ENCODE data around the gene KIF13A. TPM values are rescaled to one million over a fixed set of nuclear protein-coding genes. Genes with fewer than 3 reads are reported as not detected.

The KIF13A gene
- total RNA-seq, 4 donors from 2014 or later, result 32.1 to 58.2 (median 56.5) TPM

DNA sequence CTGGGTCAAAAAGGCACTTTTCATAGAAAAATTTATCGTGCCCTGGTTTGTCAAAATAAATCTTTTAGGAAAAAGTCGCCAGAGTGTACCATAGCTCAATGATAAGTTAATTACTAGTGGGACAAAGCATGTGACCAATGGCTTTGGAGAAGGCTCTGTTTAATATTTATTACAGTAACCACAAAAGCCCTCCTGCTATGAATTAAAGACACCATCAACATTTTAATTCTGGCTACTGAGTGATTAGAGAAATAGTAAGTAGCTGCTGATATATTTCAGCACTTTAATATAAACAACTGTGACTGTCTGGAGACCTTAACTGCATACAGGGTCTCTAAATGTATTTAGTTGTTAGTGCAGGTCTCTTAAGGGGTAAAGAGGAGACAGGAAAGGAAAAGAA lies 38.3 kb downstream of the KIF13A start:
- TF ChIP-seq, protein P1, sequence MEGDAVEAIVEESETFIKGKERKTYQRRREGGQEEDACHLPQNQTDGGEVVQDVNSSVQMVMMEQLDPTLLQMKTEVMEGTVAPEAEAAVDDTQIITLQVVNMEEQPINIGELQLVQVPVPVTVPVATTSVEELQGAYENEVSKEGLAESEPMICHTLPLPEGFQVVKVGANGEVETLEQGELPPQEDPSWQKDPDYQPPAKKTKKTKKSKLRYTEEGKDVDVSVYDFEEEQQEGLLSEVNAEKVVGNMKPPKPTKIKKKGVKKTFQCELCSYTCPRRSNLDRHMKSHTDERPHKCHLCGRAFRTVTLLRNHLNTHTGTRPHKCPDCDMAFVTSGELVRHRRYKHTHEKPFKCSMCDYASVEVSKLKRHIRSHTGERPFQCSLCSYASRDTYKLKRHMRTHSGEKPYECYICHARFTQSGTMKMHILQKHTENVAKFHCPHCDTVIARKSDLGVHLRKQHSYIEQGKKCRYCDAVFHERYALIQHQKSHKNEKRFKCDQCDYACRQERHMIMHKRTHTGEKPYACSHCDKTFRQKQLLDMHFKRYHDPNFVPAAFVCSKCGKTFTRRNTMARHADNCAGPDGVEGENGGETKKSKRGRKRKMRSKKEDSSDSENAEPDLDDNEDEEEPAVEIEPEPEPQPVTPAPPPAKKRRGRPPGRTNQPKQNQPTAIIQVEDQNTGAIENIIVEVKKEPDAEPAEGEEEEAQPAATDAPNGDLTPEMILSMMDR (IDR thresholded peaks at IDR 0.05; ENCODE audit: low read depth), result no peak

DNA sequence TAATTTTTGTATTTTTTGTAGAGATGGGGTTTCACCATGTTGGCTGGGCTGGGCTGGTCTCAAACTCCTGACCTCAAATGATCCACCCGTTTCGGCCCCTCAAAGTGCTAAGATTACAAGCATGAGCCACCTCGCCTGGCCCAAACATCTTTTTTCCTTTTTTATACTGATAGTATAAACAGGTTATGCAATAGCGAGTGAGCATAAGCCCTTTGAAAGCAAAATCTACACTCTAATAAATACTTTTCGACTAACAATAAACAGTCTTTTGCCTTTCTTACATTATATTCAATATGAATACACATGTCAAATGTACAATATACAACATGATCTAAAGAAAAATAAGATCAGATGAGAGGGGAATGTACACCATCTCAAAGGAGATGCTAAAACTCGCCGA lies 38.7 kb downstream of the KIF13A start:
- TF ChIP-seq, protein P1 (IDR thresholded peaks at IDR 0.05; ENCODE audit: low read depth), result no peak

DNA sequence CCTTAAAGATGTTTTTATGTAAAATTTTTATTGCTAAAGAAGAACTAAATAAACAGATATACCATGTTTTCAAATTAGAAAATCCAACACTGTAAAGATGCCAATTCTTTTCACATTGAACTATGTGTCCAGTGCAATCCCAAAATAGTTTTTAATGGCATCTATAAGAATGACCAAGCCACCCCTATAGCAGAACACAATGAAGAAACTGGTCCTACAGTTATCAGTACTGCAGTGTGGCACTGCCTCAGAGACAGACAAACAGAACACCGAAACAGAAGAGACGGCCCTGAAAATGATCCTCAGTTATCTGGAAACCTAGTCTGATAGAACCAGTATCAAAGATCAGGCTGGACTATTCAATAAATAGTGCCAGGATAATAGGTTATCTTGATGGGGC lies 41.9 kb downstream of the KIF13A start:
- TF ChIP-seq, protein P1 (IDR thresholded peaks at IDR 0.05; ENCODE audit: low read depth), result no peak

DNA sequence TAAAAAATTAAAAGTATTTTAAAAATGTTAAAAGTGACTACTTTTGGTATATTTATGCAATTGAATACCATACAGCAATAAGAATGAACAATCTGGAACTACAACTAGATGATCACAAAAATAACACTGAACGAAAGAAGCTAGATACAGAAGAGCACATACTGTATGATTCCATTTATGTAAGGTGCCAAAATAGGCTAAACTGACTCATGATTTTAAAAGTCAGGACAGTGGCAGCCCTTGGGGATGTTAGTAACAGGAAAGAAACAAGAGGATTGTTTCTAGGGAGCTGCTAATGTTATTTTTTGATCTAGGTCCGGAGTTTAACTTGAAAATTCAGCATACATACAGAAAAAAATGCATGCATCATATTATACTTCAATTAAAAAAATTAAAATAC lies 42.3 kb downstream of the KIF13A start:
- TF ChIP-seq, protein P1 (IDR thresholded peaks at IDR 0.05; ENCODE audit: low read depth), result no peak

DNA sequence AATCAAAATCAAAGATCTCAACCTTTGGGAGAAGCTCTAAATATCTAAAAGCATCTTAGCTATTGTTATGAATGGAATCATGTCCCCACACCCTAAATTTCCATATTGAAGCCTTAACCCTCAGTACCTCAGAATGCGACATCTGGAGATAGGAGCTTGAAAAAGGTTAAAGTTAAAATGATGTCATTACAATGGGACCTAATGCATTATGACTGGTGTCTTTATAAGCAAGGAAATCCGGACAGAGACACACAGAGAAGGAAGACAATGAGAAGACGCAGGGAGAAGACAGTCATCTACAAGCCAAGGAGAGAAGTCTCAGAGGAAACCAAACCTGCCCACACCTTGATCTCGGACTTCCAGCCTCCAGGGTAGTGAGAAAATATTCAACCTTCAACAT lies 46.1 kb downstream of the KIF13A start:
- TF ChIP-seq, protein P1 (IDR thresholded peaks at IDR 0.05; ENCODE audit: low read depth), result no peak

DNA sequence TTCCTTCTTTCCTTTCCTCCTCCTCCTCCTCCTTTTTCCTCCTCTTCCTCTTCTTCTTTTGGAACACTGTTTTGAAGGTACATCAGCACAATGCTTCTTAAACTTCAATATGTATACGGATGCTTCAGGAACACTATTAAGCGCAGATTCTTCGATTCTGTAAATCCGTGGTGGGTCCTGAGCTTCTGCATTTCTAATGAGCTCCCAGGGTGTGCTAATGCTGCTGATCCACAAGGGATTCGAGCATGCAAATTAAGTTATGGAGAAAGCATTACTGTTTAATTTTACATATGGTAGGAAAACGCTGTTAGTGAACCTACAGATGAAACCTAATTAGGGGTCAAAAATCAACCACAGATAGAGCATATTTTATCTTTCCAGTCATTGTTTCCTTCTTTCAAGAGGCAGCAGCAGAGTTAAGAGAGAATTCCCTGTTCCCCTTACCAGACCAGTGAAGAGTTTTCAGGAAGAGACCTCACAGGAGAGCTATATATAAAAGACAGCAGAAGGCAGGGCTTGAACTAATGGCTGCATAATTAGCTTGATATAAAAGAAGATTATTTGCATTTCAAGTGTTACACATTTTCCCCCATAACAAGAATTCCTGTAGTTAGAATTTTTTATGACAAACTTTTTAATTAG lies 47.2 kb downstream of the KIF13A start:
- TF ChIP-seq, protein P1 (IDR thresholded peaks at IDR 0.05; ENCODE audit: low read depth), result no peak

DNA sequence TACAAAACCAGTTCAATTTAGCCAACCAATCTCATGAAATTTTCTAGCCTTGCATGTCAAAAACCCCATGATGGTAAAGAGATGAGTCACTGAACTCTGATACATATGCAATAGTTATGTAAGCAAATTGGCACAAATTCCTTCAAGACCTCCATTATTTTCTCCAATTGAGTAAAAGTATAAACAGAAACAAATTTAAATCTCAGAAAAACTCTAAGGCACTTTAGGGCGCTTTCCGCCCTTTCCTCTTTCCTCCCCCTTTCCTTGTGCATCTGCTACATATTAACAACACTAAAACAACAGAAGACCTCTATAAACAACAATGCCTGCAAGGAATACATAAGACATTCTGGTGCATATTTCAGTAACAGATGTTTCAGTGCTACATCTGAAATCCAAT lies 48.5 kb downstream of the KIF13A start:
- TF ChIP-seq, protein P1 (IDR thresholded peaks at IDR 0.05; ENCODE audit: low read depth), result no peak

Data from subcutaneous adipose tissue (tissue), 4 donors.